Endothelial cell of hepatic sinusoid (primary cell): ENCODE data around the gene SEL1L2.
"Not testable (repeated sequence)": the region's sequence is repeated elsewhere in the genome, so short reads cannot be mapped to it uniquely, and the experiment has no call there.

Experiments
- in situ Hi-C: cut with HindIII; loops from 2 replicates; pipeline ENCODE4 v1.10.0; 2017; ENCODE audit warnings: low sequenced_read_pairs

SEL1L2 gene, protein sequence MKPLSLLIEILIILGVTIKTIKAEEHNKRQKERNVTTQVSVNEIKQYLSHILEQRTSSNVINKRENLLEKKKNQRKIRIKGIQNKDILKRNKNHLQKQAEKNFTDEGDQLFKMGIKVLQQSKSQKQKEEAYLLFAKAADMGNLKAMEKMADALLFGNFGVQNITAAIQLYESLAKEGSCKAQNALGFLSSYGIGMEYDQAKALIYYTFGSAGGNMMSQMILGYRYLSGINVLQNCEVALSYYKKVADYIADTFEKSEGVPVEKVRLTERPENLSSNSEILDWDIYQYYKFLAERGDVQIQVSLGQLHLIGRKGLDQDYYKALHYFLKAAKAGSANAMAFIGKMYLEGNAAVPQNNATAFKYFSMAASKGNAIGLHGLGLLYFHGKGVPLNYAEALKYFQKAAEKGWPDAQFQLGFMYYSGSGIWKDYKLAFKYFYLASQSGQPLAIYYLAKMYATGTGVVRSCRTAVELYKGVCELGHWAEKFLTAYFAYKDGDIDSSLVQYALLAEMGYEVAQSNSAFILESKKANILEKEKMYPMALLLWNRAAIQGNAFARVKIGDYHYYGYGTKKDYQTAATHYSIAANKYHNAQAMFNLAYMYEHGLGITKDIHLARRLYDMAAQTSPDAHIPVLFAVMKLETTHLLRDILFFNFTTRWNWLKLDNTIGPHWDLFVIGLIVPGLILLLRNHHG

DNA sequence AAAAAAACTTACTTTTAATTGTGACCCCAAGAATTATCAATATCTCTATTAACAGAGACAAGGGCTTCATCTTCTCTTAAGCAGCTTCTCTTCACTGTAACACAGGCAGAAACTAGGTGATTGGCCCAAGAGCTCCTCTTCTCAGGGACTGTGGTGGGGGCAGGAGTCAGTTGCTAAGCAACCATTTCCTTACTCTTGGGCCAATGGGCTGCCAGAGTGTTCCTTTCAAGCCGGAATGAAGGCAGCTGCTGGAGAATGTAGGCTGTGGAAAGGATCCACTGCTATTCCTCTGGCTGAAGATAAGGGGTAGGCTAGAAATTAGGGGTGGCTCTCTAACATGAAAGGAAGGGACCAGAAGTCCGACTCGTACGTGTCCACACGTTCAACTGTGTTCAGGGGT lies at the start of gene SEL1L2:
SEL1L2 (minus strand) TSS at position 150 of the 400 bp plus-strand sequence; CDS start at position 70, 80 bp downstream.
- in situ Hi-C loops, result no loop called here

DNA sequence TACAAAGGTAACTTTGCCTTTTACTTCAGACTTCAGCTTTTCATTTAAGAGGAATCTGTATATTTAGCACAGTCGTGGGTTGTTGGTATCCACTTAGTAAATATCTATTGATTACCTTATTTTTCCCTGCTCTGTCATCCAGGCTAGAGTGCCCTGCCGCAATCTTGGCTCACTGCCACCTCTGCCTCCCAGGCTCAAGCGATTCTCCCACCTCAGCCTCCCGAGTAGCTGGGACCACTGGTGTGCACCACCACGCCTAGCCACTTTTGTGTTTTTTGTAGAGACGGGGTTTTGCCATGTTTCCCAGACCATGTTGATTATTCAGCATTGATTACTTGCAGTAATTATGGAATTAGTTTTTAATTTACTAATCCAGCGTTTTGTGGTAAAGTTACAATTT lies 46.2 kb upstream of the SEL1L2 start:
- in situ Hi-C loops, result no loop called here

DNA sequence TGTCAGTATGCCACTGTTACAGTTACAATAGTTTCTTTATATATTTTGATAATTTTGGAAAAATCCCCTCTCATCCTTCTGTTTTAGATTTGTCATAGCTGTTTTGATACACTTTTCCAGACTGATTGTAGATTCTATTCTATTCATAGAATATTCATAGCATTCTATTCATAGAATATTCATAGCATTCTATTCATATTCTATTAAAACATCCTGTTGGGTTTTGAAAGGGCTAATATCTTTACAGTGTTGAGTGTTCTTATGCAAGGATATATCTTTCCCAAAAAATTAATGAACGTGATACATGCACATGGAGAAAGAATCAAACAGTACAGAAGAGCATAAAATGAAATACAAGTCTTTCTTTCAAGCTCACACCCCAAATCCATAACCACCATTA lies 42.9 kb upstream of the SEL1L2 start:
- in situ Hi-C loops, result no loop called here

DNA sequence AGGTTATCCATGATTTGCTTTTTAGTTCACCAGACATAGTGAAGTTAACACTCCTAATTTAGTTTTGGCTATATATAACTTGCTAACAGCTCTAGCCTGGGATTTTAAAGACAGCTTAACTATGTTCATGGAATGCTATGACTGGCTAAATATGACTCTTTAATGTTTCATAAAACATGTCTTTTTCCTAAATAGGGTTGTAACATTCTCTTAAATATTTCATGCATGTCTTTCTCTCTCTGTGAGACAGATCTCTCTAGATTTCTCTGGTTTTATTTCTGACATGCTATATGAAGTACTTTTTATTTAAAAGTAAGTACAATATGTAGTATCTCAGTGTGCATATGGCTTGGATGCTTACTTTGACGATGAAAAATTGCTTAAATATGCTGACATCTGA lies 40.6 kb upstream of the SEL1L2 start:
- in situ Hi-C loops, result no loop called here

DNA sequence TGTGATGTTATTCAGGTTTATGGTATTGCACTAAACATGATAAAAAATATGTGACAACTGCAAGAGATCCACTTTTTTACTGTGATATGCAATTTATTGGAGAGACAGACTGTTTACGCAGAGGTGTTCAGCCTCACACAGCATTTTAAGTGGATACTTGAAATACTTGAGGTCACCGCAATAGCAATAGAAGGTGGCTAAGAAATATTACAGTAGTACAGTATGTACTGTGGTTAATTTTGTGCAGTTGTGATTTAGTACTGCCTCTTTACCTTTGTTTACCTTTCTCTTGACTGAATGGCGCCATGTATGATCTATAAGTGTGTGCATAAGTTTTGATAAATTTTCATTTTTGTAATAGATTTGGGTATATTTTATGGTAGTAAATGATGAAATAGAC lies 22.3 kb upstream of the SEL1L2 start:
- in situ Hi-C loops, result no loop called here

DNA sequence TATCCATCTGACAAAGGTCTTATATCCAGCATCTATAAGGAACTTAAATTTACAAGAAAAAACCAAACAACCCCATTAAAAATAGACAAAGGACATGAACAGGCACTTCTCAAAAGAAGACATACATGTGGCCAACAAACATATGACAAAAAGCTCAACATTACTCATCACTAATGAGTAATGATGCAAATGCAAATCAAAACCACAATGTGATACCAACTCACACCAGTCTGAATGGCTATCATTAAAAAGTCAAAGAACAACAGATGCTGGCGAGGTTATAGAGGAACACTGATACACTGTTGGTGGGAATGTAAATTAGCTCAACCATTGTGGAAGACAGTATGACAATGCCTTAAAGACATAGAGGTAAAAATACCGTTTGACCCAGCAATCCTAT lies 18.8 kb upstream of the SEL1L2 start:
- in situ Hi-C loops, result no loop called here

DNA sequence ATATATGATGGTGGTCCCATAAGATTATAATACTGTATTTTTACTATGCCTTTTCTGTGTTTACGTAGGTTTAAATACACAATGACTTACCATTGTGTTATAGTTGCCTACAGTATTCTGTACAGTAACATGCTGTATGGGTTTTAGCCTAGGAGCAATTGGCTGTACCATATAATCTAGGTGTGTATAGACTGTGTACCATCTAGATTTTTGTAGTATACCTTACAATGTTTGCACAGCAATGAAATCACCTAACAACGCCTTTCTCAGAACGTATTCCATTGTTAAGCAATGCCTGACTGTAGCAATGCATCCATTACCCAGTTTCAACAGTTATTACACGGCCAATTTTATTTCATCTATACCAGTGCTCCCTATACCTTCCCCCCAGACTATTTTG lies 15.6 kb upstream of the SEL1L2 start:
- in situ Hi-C loops, result no loop called here

DNA sequence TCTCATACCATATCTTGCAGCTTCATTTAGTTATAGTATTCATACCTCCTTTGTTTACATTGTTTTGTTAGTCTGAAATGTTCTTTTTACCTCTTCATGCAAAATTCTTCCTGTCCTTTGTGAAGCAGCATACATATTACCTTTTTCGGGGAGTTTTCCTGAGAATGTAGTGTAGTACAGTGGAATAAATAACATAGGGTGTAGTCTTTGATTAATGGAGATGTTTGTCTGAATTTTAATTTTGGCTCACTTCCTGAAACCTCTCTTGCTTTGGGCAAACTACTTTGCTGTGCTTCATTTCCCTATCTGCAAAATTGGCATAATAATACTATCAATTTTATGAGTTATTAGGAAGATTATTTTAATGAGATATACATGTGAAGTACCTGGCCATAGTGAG lies 10.5 kb upstream of the SEL1L2 start:
- in situ Hi-C loops, result no loop called here

DNA sequence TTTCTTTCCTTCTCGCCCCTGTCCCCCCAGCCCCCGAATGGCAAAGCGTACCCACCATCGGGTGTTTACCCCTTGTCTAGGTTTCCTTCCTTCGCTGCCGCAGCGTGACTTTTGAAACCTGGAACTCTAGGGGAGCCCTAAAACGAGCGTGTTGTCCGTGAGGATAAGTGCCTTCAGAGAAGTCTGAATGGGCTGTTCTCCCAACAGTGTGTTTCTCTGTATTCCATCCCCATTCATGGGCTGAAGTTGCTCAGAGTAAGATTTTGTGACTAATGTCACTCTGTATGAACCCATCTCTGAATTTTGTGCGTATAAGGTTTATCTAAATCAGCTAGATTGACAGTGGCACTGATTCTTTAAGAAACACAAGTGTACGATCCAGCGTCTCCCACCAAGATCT lies 5.9 kb upstream of the SEL1L2 start:
- in situ Hi-C loops, result no loop called here

DNA sequence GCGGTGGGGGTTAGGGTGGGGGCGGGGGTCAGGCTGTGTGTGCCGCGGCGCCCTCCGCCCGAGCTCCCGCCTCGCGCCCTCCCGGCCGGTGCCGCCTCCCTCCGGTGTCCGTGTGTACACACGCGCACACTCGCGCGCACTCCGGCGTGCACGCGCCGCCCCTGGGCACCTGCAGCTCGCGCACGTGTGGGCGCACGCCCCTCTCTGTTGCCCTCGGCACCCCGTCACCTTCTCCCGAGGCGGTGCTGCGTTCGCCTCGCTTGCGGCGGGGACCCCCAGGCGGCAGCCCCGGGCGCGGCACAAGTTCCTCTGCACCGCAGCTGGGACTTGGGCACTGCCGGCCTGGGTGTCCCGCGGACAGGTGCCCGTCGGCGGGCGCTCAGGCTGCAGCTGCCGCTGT lies 5.4 kb upstream of the SEL1L2 start:
- in situ Hi-C loops, result no loop called here

DNA sequence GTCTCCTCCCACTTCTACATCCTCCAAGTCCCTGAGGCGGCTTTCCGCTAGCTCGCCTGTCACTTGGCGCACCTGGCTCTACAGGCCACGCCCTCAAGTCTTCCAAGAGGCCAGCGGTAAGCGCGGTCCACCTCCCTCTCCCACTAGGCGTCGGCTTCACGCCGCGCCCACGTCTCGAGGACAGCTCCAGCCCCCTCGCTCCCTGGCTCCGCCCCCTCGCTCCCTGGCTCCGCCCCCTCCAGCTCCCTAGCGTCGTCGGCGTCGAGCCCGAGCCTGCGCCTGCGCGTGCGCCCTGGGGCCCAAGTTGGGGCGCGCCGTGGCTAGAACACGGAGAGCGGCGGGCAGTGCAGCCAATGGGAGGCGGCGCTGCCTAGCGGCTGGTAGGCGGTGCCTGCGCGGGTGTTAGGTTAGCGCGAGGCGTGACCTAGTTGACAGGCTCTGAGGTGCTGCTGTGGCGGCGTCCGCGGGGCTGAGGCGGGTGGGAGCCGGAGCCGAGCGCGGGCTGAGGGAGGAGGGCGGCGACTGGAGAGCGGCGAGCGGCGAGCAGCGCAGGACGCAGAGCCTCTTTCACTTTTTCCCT lies 4.8 kb upstream of the SEL1L2 start, which contains the start of gene MACROD2:
MACROD2 (plus strand) TSS at position 431 of the 580 bp plus-strand sequence.
- in situ Hi-C loops, result no loop called here

DNA sequence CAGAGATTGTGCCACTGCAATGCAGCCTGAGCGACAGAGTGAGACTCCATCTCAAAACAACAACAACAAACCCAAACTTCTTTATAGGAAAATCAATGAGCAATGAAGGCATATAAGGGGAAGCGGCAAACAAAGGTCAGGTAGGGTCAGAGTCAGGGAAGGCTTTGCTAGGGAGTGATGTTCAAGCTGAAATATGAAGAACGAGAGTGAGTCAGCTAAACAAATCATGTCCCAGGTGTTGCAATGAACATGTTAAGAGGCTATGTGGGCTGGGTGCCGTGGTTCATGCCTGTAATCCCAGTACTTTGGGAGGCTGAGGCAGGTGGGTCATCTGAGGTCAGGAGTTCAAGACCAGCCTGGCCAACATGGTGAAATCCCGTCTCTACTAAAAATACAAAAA lies 1.5 kb upstream of the SEL1L2 start:
- in situ Hi-C loops, result not testable (repeated sequence)

DNA sequence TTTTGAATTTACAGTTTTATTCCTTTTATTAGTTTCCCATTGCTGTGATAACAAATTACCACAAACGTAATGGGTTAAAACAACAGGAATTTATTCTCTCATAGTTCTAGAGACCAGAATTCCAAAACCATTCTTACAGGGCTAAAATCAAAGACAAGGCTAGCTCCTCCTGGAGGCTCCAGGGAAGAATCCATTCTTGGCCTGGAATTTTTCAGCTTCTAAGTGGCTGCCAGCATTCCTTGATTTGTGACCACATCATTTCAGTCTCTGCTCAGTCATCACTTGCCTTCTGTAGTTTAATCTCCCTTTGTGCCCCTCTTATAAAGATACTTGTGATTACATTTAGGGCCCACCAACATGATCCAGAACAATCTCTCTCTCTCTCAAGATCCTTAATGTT lies 897 bp upstream of the SEL1L2 start:
- in situ Hi-C loops, result no loop called here

DNA sequence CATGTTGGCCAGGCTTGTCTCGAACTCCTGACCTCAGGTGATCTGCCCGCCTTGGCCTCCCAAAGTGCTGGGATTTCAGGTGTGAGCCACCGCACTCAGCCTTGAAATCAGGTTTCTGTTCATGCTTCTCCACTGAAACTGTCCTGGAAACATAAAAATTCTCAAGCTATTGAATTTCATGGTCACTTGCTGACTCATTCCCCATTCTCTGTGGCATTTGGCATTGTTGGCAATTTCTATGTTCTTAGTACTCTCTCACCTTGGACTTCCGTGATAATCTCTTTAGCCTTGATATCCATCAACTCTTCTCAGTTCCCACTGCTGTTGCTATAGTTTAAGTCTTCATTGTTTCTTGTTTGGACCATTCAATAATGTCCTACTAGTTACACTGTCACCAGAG lies 6.2 kb downstream of the SEL1L2 start:
- in situ Hi-C loops, result no loop called here

DNA sequence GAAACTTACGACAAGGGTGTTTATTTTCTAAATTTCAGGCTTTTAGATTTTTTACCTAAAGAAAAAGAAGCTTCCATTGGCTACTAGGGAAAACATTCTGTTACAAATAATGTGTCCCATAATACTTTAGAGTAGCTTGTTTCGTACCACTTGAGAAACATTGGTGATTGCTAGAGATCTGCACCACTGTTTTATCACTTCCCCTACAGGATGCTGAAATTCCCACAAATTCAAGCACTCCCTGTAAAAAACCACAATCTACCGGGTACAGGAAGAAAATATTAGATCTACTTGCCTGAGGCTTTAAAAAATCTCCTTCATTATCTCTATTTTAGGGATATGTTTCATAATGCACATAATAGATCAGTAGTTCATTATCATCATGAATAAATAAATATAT lies 29.9 kb downstream of the SEL1L2 start:
- in situ Hi-C loops, result no loop called here

DNA sequence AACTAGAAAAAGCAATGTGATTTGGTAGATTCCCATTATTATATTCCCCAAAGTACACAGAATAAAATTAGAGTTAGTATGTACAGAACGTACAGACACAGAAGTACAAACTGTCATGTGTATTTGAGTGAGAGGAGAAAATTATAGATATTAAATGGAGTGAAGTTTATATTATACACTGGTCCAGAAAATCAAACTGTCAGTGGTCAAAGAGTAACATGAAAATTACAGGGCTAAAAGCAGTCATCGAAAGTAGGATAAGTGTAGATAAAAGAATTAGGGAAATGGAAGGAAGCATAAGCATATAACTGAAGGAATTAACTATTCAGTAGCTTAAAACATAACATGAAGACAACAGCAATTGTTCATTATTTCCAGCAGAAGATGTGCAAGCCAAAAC lies 30.3 kb downstream of the SEL1L2 start:
- in situ Hi-C loops, result no loop called here

DNA sequence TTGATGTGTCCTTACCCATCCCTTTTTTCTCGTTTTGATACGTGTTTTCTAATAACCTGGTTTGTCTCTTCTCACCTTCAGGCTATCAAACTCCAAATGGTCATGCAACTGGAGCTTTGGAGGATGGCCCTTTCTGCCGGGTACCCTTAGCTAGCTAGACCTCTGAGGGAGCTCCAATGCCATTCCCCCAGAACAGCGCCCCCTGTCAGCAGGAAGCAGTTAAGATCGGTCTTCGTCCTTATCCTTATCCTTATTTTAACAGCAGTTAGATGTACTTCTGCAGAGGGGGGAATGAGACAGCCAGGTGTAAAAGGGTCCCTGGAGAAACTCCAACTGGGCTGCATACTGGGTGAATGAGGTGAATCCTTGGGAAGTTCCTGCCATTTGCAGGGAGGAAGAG lies 37.2 kb downstream of the SEL1L2 start:
- in situ Hi-C loops, result no loop called here

DNA sequence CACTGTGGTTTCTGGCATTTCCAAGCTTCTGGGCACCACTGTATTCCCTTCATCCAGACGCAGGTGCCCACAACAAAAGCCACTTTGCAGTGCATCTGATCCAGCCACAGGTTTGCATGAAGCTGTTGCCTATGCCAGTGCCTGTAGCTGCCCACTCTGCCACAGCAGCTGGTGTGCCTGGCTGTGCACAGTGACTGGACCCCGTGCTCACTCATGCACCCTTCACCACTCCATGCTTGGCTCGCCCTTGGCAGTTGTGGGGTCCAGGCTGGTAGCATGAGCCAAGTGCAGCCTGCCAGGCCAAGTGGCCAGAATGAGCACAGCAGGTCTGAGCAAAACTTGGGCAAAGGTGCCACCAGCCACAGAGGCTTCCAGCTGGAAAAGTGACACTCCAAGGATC lies 42.7 kb downstream of the SEL1L2 start:
- in situ Hi-C loops, result loop anchor here (5.0 kb wide), 1 partner anchor 105 kb away; no protein-coding TSS in a partner anchor

DNA sequence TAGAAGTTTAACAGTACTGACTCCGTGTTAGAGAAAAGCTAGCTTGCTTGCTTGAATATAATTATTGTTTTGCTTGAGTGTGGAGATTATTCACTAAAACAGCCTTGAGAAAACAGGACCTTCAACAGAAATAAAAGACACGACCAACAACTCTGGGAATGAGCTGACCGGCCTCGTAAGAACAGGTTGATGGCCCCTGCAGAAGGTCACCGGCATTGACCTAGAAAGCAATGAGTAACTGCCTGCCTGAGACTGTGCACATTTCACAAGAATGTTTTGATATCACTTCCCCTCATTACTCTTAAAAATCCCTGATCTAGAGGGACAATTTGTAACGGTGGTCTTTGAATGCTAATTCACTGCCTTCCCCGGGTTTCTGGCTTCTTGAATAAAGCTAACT lies 49.4 kb downstream of the SEL1L2 start:
- in situ Hi-C loops, result no loop called here

DNA sequence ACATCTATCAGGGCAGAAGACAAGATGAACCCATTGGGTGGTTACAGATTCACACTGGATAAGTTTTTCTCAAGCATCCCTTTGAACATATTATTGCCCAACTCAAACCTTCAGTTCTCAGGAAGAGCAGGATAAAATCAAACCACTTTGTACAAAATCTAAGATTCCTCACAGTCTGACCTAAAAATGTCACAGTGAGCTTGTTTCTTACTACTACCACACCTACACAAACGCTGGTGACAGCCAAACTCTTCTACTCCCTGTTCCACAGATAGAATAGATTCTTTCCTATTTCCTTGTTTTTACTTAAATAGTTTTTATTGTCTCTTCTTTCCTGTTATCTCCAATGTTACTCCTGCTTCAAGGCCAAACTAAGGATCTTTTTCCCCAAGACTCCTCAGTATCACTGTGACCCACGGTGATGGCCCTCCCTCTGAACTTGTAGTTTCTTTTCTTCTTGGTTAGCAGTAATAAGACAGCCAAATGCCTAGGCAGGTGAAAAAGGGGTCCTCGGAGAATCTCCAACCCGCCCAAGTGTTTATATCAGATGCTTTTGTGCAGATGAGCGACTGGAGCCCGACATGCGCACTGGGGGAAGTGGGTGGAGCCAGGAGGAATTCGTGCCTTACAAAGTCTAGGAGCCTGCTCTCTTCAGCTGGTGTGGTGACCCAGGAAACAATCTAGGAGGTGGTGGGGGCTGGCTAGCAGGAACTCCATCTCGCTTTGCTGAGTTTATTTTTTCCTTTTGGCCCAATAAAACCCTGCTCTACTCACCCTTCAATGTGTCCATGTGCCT lies 53.4 kb downstream of the SEL1L2 start:
- in situ Hi-C loops, result no loop called here
